Bronchial epithelial cell (primary cell): ENCODE data around the gene TLR6. TPM values are rescaled to one million over a fixed set of nuclear protein-coding genes. Genes with fewer than 3 reads are reported as not detected.
A peak's percentile ranks its signal among the peaks of the same experiment; 100 is the strongest.

Source experiments
- DNase-seq: peaks from one replicate; pipeline ENCODE4 v3.0.0-alpha.2; 2010; ENCODE audit warnings: low read depth
- FAIRE-seq: peaks from 2 replicates; lab custom pipeline; 2011; peaks lifted over from hg19 to GRCh38; lab: Jason Lieb, UNC
- H3K27me3 ChIP-seq: 2 replicates; pipeline ENCODE4 v1.5.1; 2011; ENCODE audit warnings: low read length; ENCODE audit not compliant: control insufficient read depth, insufficient read depth
- H3K36me3 ChIP-seq: 2 replicates; pipeline ENCODE4 v1.5.1; 2011; ENCODE audit warnings: low read length; ENCODE audit not compliant: control insufficient read depth, insufficient read depth
- H3K4me3 ChIP-seq: 2 replicates; pipeline ENCODE4 v1.5.1; 2011; ENCODE audit warnings: mild to moderate bottlenecking, low read depth, low read length, control low read depth
- CTCF ChIP-seq: IDR thresholded peaks from 2 replicates; pipeline ENCODE4 v1.5.1; 2011; ENCODE audit warnings: mild to moderate bottlenecking, moderate library complexity, low read length, control low read depth, inconsistent platforms; ENCODE audit not compliant: insufficient read depth, severe bottlenecking
- total RNA-seq: library from RNA; depleted of rRNA; stranded (reverse); fragments of >200 nt; gene quantifications from 2 replicates; pipeline ENCODE4 v1.2.1, GENCODE V29; 2014

Gene TLR6
- total RNA-seq, 1 donor from 2014 or later: 0.26 TPM

GRCh38 chr4:38774181-38774955 is 82.2 kb downstream of the TLR6 start:
- FAIRE-seq: no peak
- TF ChIP-seq CTCF: no peak
- DNase-seq: peak; percentile 51
- Histone ChIP-seq H3K4me3 (no peak overlapping the region), H3K36me3 (no peaks in the 10 kb centered on the region), H3K27me3 (no peaks in the 10 kb centered on the region)

Other genes starting within 250 kb of the TLR6 start
- 33.4 and 41.9 TPM in 2 replicates for gene KLF3, start 192.6 kb downstream of the TLR6 start, total RNA-seq
- not detected in 2 replicates for gene TLR10, start 73.8 kb downstream of the TLR6 start, total RNA-seq
- 0.13 and 0.26 TPM in 2 replicates for gene TLR1, start 52.0 kb downstream of the TLR6 start, total RNA-seq
- gene FAM114A1, start 11.0 kb upstream of the TLR6 start, total RNA-seq: 40.2 and 44.2 TPM in 2 replicates
- gene TMEM156, start 175.6 kb upstream of the TLR6 start, total RNA-seq: 2.0 and 3.4 TPM in 2 replicates
- gene KLHL5, start 205.4 kb upstream of the TLR6 start, total RNA-seq: 84.6 and 121 TPM in 2 replicates